K562 (cell line): ENCODE measurements around the gene GRIA3. TPM values are rescaled to one million over a fixed set of nuclear protein-coding genes. Genes with fewer than 3 reads are reported as not detected.
"Not testable (repeated sequence)": the region's sequence is repeated elsewhere in the genome, so short reads cannot be mapped to it uniquely, and the experiment has no call there.

Source experiments
- ATAC-seq: fragments of 200-7000 bp; cut with Tn5 transposase; 3 replicates; pipeline ENCODE4 v1.9.1; 2020; ENCODE audit warnings: moderate library complexity
- BruUV-seq: library from RNA; stranded (reverse); fragments of 400-500 nt; replicated peaks from 2 replicates; lab custom pipeline; 2021; lab: Mats Ljungman, UMichigan
- CTCF ChIA-PET: fragments of 300-600 bp; formaldehyde crosslinking; extraction: SDS; loops from one replicate; lab custom pipeline; 2021; ENCODE audit warnings: low intra/inter-chr PET ratio; lab: Yijun Ruan, JAX
- POLR2A ChIA-PET: fragments of 300-600, 350-650 bp; sonication (Branson Sonifier 250); formaldehyde crosslinking; extraction: SDS; loops from one replicate; lab custom pipeline; 2021; ENCODE audit warnings: antibody characterized with exemption, inconsistent platforms; lab: Yijun Ruan, JAX
- DNase-seq, 4 experiments: peaks; one replicate each; pipeline versions ENCODE4 v3.0.0 to v3.0.0-alpha.2; 2011 to 2018; ENCODE audit warnings: low spot score in 3 of 4, mixed read lengths in 3 of 4; ENCODE audit errors: extremely low read depth in 1 of 4
- FAIRE-seq: peaks from 2 replicates; lab custom pipeline; 2011; peaks lifted over from hg19 to GRCh38; lab: Jason Lieb, UNC
- H2AFZ ChIP-seq: 2 replicates; pipeline ENCODE4 v1.6.0; 2011; ENCODE audit warnings: low read depth, low read length, control low read depth, inconsistent platforms
- H3K27ac ChIP-seq: fragments of 200-600 bp; 3 replicates; pipeline ENCODE4 v1.8.0; 2011; ENCODE audit warnings: low read depth, mild to moderate bottlenecking, control low read depth, inconsistent platforms, low read length, moderate library complexity, mixed read lengths; ENCODE audit errors: extremely low read depth
- H3K27me3 ChIP-seq, 2 experiments: fragments of 300-600 bp in 1 of 2; 2 replicates in 1 of 2; 3 replicates in 1 of 2; pipeline versions ENCODE4 v1.6.0 to v1.8.0; 2011; ENCODE audit warnings: inconsistent platforms in 2 of 2, low read length in 2 of 2, mild to moderate bottlenecking in 1 of 2, mixed read lengths in 1 of 2, moderate library complexity in 1 of 2; ENCODE audit not compliant: control insufficient read depth in 2 of 2, insufficient read depth in 2 of 2
- H3K36me3 ChIP-seq: fragments of 300-600 bp; 3 replicates; pipeline ENCODE4 v1.8.0; 2011; ENCODE audit warnings: mild to moderate bottlenecking, low read length, inconsistent platforms; ENCODE audit not compliant: control insufficient read depth, insufficient read depth
- H3K4me1 ChIP-seq, 2 experiments: fragments of 200-600 bp in 1 of 2; replicated peaks in 1 of 2; 2 replicates in 1 of 2; 3 replicates in 1 of 2; pipeline versions ENCODE4 v1.5.1 to v1.8.0; 2011; ENCODE audit warnings: inconsistent platforms in 2 of 2, low read length in 2 of 2, mild to moderate bottlenecking in 1 of 2, mixed read lengths in 1 of 2, moderate library complexity in 1 of 2; ENCODE audit not compliant: control insufficient read depth in 2 of 2, insufficient read depth in 2 of 2
- H3K4me2 ChIP-seq: 2 replicates; pipeline ENCODE4 v1.6.1; 2011; ENCODE audit warnings: low read length, control low read depth, inconsistent platforms, mixed read lengths; ENCODE audit not compliant: insufficient read depth
- H3K4me3 ChIP-seq: fragments of 200-600 bp; sonication (generic), shearing (Covaris generic); 2 replicates; pipeline ENCODE4 v1.5.1; 2016; ENCODE audit warnings: control low read depth, inconsistent platforms
- H3K79me2 ChIP-seq: fragments of 200-600 bp; 3 replicates; pipeline ENCODE4 v1.8.0; 2011; ENCODE audit warnings: low read length, inconsistent platforms; ENCODE audit not compliant: control insufficient read depth, insufficient read depth
- H3K9ac ChIP-seq, 2 experiments: 2 replicates each; pipeline versions ENCODE4 v1.6.0 to v1.6.1; 2011; ENCODE audit warnings: low read depth in 2 of 2, low read length in 2 of 2, control low read depth in 1 of 2, inconsistent platforms in 1 of 2, mild to moderate bottlenecking in 1 of 2, mixed read lengths in 1 of 2; ENCODE audit not compliant: insufficient read depth in 1 of 2
- H3K9me1 ChIP-seq: one replicate; pipeline ENCODE4 v1.6.0; 2011; ENCODE audit warnings: inconsistent platforms, mild to moderate bottlenecking, low read length, moderate library complexity; ENCODE audit not compliant: control insufficient read depth, insufficient read depth
- H3K9me3 ChIP-seq: replicated peaks from 2 replicates; pipeline ENCODE4 v1.5.1; 2011; ENCODE audit warnings: low read depth, low read length, inconsistent platforms; ENCODE audit not compliant: control insufficient read depth, insufficient read depth
- H4K20me1 ChIP-seq: replicated peaks from 2 replicates; pipeline ENCODE4 v1.6.1; 2011; ENCODE audit warnings: low read length, inconsistent platforms, mixed read lengths; ENCODE audit not compliant: control insufficient read depth, insufficient read depth
- DPF2 ChIP-seq: fragments of 450-650 bp; IDR thresholded peaks from 2 replicates; pipeline ENCODE4 v1.6.1; 2016
- MEIS2 ChIP-seq: fragments of 450-650 bp; IDR thresholded peaks from 2 replicates; pipeline ENCODE4 v1.6.1; 2014; ENCODE audit warnings: mild to moderate bottlenecking; ENCODE audit not compliant: partially characterized antibody
- PRMT5 ChIP-seq: sonication (generic); formaldehyde crosslinking; IDR thresholded peaks from 2 replicates; pipeline ENCODE4 v1.5.0; 2020; ENCODE audit warnings: missing genetic modification reagents
- SREBF2 ChIP-seq: sonication (generic); formaldehyde crosslinking; IDR thresholded peaks from 2 replicates; pipeline ENCODE4 v1.4.0; 2020; ENCODE audit warnings: mild to moderate bottlenecking, missing genetic modification reagents
- ZNF407 ChIP-seq: fragments of 450-650 bp; IDR thresholded peaks from 2 replicates; pipeline ENCODE4 v1.6.1; 2016; ENCODE audit warnings: low read depth
- WGBS: fragments of 100-300 bp; shearing (Covaris generic); methylation state at CpG from one replicate; pipeline ENCODE4 v1.1.6; 2016; ENCODE audit warnings: low coverage, mixed read lengths; ENCODE audit not compliant: insufficient coverage; ENCODE audit errors: missing lambda C conversion rate; 5-methylcytosine and 5-hydroxymethylcytosine counted together
- in situ Hi-C: fragments of 300-500 bp; cut with MboI; formaldehyde crosslinking; loops from 4 replicates; pipeline ENCODE4 v1.15.0; 2018; ENCODE audit warnings: inconsistent platforms, mixed read lengths
- intact Hi-C: fragments of 100-400 bp; cut with micrococcal nuclease; formaldehyde crosslinking; loops from 2 replicates; pipeline ENCODE4 v1.14.2; 2022
- polyA plus RNA-seq, 8 experiments: library from polyadenylated mRNA; depleted of rRNA in 4 of 8; stranded (reverse) in 5 of 8; unstranded in 3 of 8; fragments of >200 nt; fragmentation: Nextera tagmentation in 2 of 8; fragmentation: Illumina TruSeq in 1 of 8; extraction: Ambion mirVana in 2 of 8; extraction: Trizol in 1 of 8; gene quantifications; 2 replicates each; pipeline versions ENCODE4 v1.2.1 to v1.2.3, GENCODE V29; 2011 to 2014; ENCODE audit warnings: inconsistent platforms in 1 of 8, missing spikeins in 1 of 8
- total RNA-seq, 7 experiments: library from RNA; depleted of rRNA in 6 of 7; stranded (reverse); fragments of >200 nt in 6 of 7; fragmentation: Illumina TruSeq in 2 of 7; extraction: Trizol in 2 of 7; gene quantifications; 2 replicates each; pipeline versions ENCODE4 v1.2.1 to v1.2.3, GENCODE V29; 2011 to 2021; ENCODE audit warnings: low replicate concordance in 1 of 7

The GRIA3 gene
- total and polyA plus RNA-seq, 9 of the 15 experiments (the other 6 are each of a cell fraction or from before 2014, with no cell fraction given), result 0.10 TPM; not detected in 8

- TF ChIP-seq ZNF407, result no peak
- no peak for TF ChIP-seq MEIS2
- TF ChIP-seq SREBF2, result no peak
- no peak for TF ChIP-seq PRMT5 (CRISPR knock-in tag)
- no peak for TF ChIP-seq DPF2
Measured at GRCh38 chrX:123361371-123361770, 177.3 kb downstream of the GRIA3 start (continued).

- H3K4me2 ChIP-seq, H3K27me3 ChIP-seq, H3K4me3 ChIP-seq, in situ Hi-C loops, intact Hi-C loops, H3K36me3 ChIP-seq, H3K27ac ChIP-seq, H4K20me1 ChIP-seq, H3K9me1 ChIP-seq, BruUV-seq, DNase-seq, H3K4me1 ChIP-seq, H2AFZ ChIP-seq, H3K79me2 ChIP-seq, ATAC-seq, POLR2A ChIA-PET, FAIRE-seq, H3K9me3 ChIP-seq, CTCF ChIA-PET, H3K9ac ChIP-seq: not testable (repeated sequence)
- WGBS, result 0% methylated on average over 2 of the region's 2 CpGs
Measured at GRCh38 chrX:123386196-123386595, 202.1 kb downstream of the GRIA3 start.
